ENCODE data around the gene NANP. TPM values are rescaled to one million over a fixed set of nuclear protein-coding genes. Genes with fewer than 3 reads are reported as not detected.
"Not testable (repeated sequence)": the region's sequence is repeated elsewhere in the genome, so short reads cannot be mapped to it uniquely, and the experiment has no call there.

Gene NANP
- total RNA-seq, 6 experiments from 2014 or later: 1.8 to 3.3 (median 2.4) TPM

DNA sequence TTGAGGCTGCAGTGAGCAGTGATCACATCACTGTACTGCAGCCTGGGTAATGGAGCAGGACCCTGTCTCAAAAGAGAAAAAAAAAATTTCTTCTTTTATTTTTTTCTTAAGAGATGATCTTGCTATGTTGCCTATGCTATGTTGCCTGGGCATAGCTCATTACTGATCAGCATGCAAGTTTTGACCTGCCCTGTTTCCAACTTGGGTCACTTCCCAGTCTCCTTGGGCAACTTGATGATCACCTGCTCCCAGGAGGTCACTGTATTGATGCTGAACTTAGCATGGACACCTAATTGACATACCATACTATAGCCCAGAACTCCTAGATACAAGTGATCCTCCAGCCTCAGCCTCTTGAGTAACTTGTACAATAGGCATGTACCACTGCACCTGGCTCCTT, 30.7 kb upstream of the NANP start:
- Histone ChIP-seq H3K27me3 (no peaks in the 10 kb centered on the region), H3K4me1 (no peaks in the 10 kb centered on the region), H3K27ac (no peak overlapping the region), H3K9me3 (no peaks in the 10 kb centered on the region), H3K36me3 (no peaks in the 10 kb centered on the region), H3K4me3 (no peak overlapping the region)
- ATAC-seq: peak; percentile 40 to 85 (median 56)
- intact Hi-C loops (cut with DNase I): no loop called here
- DNase-seq: no peak
- no peak for TF ChIP-seq POLR2A (IDR thresholded peaks at IDR 0.05)
- TF ChIP-seq CTCF (IDR thresholded peaks at IDR 0.05): no peak

DNA sequence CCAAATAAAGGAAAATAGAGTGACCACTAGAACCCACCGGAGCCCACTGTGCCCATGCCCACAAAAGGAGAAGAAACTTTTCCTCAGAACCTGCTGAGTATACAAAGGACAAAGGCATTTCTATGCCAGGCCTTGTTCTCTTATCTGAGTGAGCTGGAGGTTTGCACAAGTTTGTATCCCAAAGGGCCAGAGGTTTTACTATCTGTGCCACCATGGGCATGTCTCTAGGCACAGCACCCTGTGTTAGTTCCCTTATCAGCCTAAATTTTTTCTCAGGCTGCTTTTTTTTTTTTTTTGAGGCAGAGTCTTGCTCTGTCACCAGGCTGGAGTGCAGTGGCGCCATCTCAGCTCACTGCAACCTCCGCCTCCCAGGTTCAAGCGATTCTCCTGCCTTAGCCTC, 29.1 kb upstream of the NANP start:
- H3K27me3 ChIP-seq; H3K4me1 ChIP-seq; ATAC-seq; DNase-seq; H3K36me3 ChIP-seq; H3K4me3 ChIP-seq; H3K27ac ChIP-seq; intact Hi-C loops (cut with DNase I); H3K9me3 ChIP-seq: not testable (repeated sequence)
- WGBS (ENCODE audit: insufficient coverage, low coverage, low lambda C conversion rate, missing lambda C conversion rate): 95% methylated on average over 4 of the region's 4 CpGs

DNA sequence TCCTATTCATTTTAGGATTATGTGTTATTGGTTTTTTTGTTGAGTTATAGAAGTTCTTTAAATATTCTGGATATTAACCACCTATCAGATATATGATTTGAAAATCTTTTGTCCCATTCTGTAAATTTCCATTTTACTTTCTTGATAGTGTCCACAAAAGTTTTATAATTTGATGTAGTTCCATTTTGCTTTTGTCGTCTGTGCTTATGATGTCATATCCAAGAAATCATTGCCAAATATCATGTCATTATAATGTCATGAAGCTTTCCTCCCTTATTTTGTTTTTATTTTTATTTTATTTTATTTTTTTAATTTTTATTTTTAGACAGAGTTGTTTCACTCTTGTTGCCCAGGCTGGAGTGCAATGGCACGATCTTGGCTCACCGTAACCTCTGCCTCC, 21.0 kb upstream of the NANP start:
- DNase-seq: no peak
- H3K4me1 ChIP-seq: no peaks in the 10 kb centered on the region
- H3K36me3 ChIP-seq: peaks cover 0 to 3% (median 0%) of the 10 kb centered on the region in 4 donors
- no peaks in the 10 kb centered on the region for H3K27me3 ChIP-seq
- no peaks in the 10 kb centered on the region for H3K9me3 ChIP-seq
- WGBS (ENCODE audit: insufficient coverage, low coverage, low lambda C conversion rate, missing lambda C conversion rate): 92% methylated on average over 3 of the region's 3 CpGs
- TF ChIP-seq CTCF (IDR thresholded peaks at IDR 0.05) (no peak), POLR2A (IDR thresholded peaks at IDR 0.05) (no peak)
- no peak overlapping the region for H3K4me3 ChIP-seq
- no peak for ATAC-seq
- no peak overlapping the region for H3K27ac ChIP-seq
- intact Hi-C loops (cut with DNase I): no loop called here

DNA sequence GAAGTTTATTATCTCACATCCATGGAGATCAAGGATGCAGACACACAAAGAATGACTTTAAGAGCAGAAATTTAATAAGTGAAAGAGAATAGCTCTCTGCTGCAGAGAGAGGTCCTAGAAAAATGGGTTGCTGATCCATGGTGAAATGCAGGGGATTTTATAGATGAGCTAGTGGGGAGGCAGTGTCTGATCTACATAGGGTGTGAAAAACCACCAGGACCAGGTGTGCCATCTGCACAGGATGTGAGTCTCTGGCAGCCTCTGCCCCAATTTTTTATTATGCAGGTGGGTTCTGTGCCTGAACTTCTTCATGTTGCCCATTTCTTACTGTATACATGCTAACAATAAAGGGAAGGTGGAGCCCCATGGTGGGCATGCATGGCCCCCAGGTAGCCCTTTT, 19.9 kb upstream of the NANP start:
- Histone ChIP-seq H3K27me3 (no peaks in the 10 kb centered on the region), H3K9me3 (no peaks in the 10 kb centered on the region), H3K4me1 (no peaks in the 10 kb centered on the region), H3K4me3 (no peak overlapping the region), H3K27ac (no peak overlapping the region), H3K36me3 (peaks cover 0 to 3% (median 0%) of the 10 kb centered on the region in 4 donors)
- intact Hi-C loops (cut with DNase I): no loop called here
- ATAC-seq (no peak), DNase-seq (no peak)
- TF ChIP-seq POLR2A (IDR thresholded peaks at IDR 0.05) (no peak), CTCF (IDR thresholded peaks at IDR 0.05) (no peak)

- Histone ChIP-seq H3K27me3 (no peaks in the 10 kb centered on the region), H3K4me3 (no peak overlapping the region), H3K9me3 (no peaks in the 10 kb centered on the region), H3K4me1 (no peaks in the 10 kb centered on the region), H3K36me3 (peaks cover 0 to 3% (median 0%) of the 10 kb centered on the region in 4 donors), H3K27ac (no peak overlapping the region)
- ATAC-seq (no peak), DNase-seq (no peak)
- intact Hi-C loops (cut with DNase I): no loop called here
- whole genome bisulfite sequencing (ENCODE audit: insufficient coverage, low coverage, low lambda C conversion rate, missing lambda C conversion rate): 88% methylated on average over 2 of the region's 2 CpGs
- no peak for TF ChIP-seq CTCF (IDR thresholded peaks at IDR 0.05)
- no peak for TF ChIP-seq POLR2A (IDR thresholded peaks at IDR 0.05)
Observed at GRCh38 chr20:25637247-25637646, 13.4 kb upstream of the NANP start.

Data from right lobe of liver (tissue), 6 donors.